ENCODE data around the gene DVL3. TPM values are rescaled to one million over a fixed set of nuclear protein-coding genes. Genes with fewer than 3 reads are reported as not detected.
A peak's percentile ranks its signal among the peaks of the same experiment; 100 is the strongest.

Gene DVL3
- total and polyA plus RNA-seq, 3 donors from 2014 or later: 53.7 to 86.8 (median 80.5) TPM

- Histone ChIP-seq H3K27me3 (no peaks in the 10 kb centered on the region), H3K9me3 (no peaks in the 10 kb centered on the region), H3K4me1 (peaks cover 9% of the 10 kb centered on the region), H3K27ac (no peak overlapping the region), H3K4me3 (no peak overlapping the region), H3K36me3 (ENCODE audit: low read depth, missing control alignments) (no peaks in the 10 kb centered on the region)
- intact Hi-C loops (cut with DNase I; ENCODE audit: low total_unique reads): no loop called here
- no peak for DNase-seq
- TF ChIP-seq POLR2A (IDR thresholded peaks at IDR 0.05): no peak
- TF ChIP-seq, protein P1, sequence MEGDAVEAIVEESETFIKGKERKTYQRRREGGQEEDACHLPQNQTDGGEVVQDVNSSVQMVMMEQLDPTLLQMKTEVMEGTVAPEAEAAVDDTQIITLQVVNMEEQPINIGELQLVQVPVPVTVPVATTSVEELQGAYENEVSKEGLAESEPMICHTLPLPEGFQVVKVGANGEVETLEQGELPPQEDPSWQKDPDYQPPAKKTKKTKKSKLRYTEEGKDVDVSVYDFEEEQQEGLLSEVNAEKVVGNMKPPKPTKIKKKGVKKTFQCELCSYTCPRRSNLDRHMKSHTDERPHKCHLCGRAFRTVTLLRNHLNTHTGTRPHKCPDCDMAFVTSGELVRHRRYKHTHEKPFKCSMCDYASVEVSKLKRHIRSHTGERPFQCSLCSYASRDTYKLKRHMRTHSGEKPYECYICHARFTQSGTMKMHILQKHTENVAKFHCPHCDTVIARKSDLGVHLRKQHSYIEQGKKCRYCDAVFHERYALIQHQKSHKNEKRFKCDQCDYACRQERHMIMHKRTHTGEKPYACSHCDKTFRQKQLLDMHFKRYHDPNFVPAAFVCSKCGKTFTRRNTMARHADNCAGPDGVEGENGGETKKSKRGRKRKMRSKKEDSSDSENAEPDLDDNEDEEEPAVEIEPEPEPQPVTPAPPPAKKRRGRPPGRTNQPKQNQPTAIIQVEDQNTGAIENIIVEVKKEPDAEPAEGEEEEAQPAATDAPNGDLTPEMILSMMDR (IDR thresholded peaks at IDR 0.05): no peak
Measured at GRCh38 chr3:184200825-184201224, 45.6 kb downstream of the DVL3 start.

DNA sequence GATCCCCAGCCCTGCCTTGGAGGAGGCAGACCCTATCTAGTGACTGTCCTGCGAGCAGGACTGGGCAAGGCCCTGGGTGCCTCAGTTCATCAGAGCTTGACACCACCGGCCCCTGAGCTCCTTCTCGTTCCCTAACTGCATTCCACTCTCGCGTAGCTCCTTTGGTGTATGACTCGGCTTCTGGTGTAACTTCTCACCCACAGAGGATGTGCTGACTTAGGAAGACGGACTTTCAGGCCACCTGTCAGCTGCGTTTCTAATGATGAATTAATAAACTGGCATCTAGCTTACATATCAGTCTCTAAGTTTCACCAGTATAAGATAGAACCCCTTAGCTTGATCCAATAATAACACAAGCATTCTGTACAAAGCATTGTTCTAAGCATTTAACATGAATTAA is 48.3 kb downstream of the DVL3 start:
- Histone ChIP-seq H3K36me3 (ENCODE audit: low read depth, missing control alignments) (no peaks in the 10 kb centered on the region), H3K4me3 (no peak overlapping the region), H3K27me3 (no peaks in the 10 kb centered on the region), H3K9me3 (no peaks in the 10 kb centered on the region), H3K27ac (no peak overlapping the region), H3K4me1 (no peaks in the 10 kb centered on the region)
- TF ChIP-seq POLR2A (IDR thresholded peaks at IDR 0.05): no peak
- TF ChIP-seq, protein P1 (IDR thresholded peaks at IDR 0.05): no peak
- WGBS, 2 donors: 88 to 90% methylated on average over 8 of the region's 8 CpGs
- intact Hi-C loops (cut with DNase I; ENCODE audit: low total_unique reads): no loop called here
- no peak for DNase-seq

DNA sequence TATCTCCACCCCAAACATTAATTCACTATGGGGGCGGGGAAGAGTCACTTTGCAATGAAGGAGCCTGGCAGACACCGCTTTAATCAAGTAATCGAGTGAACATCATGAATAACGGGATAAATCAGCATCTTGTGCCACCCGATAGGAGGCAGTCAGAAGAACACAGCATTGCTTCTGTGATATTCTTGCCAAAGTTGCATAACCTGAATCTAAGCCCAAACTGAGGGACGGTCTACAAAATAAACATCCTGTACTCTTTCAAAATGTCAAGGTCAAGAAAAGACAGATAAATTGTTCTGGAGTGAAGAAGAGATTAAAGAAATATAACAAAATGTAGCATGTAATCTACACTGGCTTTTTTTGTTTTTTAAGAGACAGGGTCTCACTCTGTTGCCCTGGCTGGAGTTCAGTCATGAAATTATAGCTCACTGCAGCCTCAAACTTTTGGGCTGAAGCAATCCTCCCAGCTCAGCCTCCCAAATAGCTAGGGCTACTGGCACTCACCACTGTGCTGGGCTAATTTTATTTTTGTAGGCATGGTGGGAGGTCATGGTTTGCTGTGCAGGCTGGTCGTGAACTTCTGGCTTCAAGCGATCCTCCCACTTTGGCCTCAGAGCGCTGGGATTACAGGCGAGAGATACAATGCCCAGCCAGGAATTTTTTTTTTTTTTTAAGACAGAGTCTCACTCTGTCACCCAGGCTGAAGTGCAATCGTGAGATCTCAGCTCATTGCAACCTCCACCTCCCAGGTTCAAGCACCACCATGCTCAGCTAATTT is 54.2 kb downstream of the DVL3 start:
- Histone ChIP-seq H3K9me3 (no peaks in the 10 kb centered on the region), H3K27me3 (no peaks in the 10 kb centered on the region), H3K4me3 (no peak overlapping the region), H3K27ac (peak overlapping the region; percentile 6 to 47), H3K4me1 (peaks cover 22% of the 10 kb centered on the region), H3K36me3 (ENCODE audit: low read depth, missing control alignments) (no peaks in the 10 kb centered on the region)
- peak; percentile 63 for DNase-seq
- TF ChIP-seq POLR2A (IDR thresholded peaks at IDR 0.05): no peak
- TF ChIP-seq, protein P1 (IDR thresholded peaks at IDR 0.05): peak in 1 of 3 experiments; percentile 8
- 28 to 45% methylated on average over 11 of the region's 11 CpGs for WGBS, 2 donors
- intact Hi-C loops (cut with DNase I; ENCODE audit: low total_unique reads): no loop called here

GRCh38 chr3:184211297-184211696 is 56.1 kb downstream of the DVL3 start:
- TF ChIP-seq, protein P1 (IDR thresholded peaks at IDR 0.05): no peak
- no peak for TF ChIP-seq POLR2A (IDR thresholded peaks at IDR 0.05)
- Histone ChIP-seq H3K27ac (peak overlapping the region in 1 of 2 donors; percentile 33), H3K9me3 (no peaks in the 10 kb centered on the region), H3K36me3 (ENCODE audit: low read depth, missing control alignments) (no peaks in the 10 kb centered on the region), H3K4me3 (no peak overlapping the region), H3K27me3 (no peaks in the 10 kb centered on the region), H3K4me1 (peaks cover 22% of the 10 kb centered on the region)
- intact Hi-C loops (cut with DNase I; ENCODE audit: low total_unique reads): no loop called here
- WGBS, 2 donors: 33 to 40% methylated on average over 5 of the region's 5 CpGs
- DNase-seq: no peak

DNA sequence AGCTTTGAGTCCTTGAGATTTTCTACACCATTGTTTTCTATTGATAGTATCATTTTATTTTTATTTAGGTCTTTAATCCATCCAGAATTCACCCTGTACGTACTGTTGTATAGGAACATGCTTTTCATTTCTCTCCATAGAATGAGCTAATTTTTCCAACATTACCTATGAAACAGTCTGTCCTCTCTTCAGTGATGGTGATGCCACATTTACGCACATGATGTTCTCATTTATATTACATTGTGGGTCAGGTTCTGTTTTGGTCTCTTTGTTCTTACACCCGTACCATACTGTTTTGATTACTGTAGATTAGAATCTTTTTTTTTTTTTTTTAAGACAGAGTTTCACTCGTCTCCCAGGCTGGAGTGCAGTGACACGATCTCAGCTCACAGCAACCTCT is 56.5 kb downstream of the DVL3 start:
- no peak overlapping the region for H3K4me3 ChIP-seq
- no peaks in the 10 kb centered on the region for H3K36me3 ChIP-seq (ENCODE audit: low read depth, missing control alignments)
- no peaks in the 10 kb centered on the region for H3K9me3 ChIP-seq
- H3K27ac ChIP-seq: peak overlapping the region in 1 of 2 donors; percentile 33
- 38 to 39% methylated on average over 5 of the region's 5 CpGs for WGBS, 2 donors
- no peaks in the 10 kb centered on the region for H3K27me3 ChIP-seq
- no peak for DNase-seq
- H3K4me1 ChIP-seq: peaks cover 22% of the 10 kb centered on the region
- no peak for TF ChIP-seq POLR2A (IDR thresholded peaks at IDR 0.05)
- TF ChIP-seq, protein P1 (IDR thresholded peaks at IDR 0.05): no peak
- intact Hi-C loops (cut with DNase I; ENCODE audit: low total_unique reads): no loop called here

All from testis (tissue), 3 donors.